Measurements from ENCODE around the gene LRRC8A. TPM values are rescaled to one million over a fixed set of nuclear protein-coding genes. Genes with fewer than 3 reads are reported as not detected.

LRRC8A gene
- total and polyA plus RNA-seq, 2 of the 13 experiments (the other 11 are each of a cell fraction or from before 2014, with no cell fraction given) = 16.1 to 40.6 TPM

DNA sequence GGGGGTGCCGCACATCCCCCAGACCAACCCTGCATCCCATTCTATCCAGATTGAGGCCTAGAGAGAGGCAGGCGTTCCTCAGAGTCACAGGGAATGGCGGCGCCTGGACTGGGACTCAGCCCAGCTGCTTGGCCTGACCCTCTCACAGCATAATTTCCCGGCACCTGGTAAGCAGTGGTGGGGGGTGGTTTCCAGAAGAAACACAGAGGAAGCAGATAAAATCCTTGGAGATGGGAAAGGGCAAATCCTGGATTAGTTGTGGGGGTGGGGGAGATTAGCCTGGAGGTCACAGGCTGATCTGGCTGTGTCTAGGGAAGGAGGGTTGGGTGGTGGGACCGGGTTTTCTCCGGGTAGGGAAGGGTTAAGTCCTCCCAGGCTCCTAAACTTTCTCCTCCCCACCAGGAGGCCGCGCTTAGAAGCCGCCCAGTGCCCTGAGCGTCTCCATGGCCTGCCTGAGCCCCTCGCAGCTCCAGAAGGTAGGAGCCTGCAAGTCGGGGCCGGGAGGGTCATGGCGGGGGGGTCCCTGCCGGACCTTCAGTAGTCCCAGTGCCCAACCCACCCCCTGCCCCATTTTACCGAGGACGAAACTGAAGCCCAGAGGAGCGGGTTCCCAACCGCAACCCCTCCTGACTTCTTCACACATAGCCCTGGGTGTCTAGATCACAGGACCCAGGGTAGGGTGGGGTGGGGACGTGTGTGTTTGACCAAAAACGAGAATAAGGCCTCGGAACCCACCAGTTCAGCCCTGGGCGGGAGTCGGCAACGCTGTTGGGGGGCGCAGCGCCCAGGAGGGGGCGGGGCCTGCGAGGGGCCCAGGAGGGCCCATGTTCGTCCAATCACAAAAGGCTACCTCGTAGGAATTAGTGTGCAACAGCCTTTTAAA is 40.2 kb downstream of the LRRC8A start (continued):
- TF ChIP-seq, protein P1, sequence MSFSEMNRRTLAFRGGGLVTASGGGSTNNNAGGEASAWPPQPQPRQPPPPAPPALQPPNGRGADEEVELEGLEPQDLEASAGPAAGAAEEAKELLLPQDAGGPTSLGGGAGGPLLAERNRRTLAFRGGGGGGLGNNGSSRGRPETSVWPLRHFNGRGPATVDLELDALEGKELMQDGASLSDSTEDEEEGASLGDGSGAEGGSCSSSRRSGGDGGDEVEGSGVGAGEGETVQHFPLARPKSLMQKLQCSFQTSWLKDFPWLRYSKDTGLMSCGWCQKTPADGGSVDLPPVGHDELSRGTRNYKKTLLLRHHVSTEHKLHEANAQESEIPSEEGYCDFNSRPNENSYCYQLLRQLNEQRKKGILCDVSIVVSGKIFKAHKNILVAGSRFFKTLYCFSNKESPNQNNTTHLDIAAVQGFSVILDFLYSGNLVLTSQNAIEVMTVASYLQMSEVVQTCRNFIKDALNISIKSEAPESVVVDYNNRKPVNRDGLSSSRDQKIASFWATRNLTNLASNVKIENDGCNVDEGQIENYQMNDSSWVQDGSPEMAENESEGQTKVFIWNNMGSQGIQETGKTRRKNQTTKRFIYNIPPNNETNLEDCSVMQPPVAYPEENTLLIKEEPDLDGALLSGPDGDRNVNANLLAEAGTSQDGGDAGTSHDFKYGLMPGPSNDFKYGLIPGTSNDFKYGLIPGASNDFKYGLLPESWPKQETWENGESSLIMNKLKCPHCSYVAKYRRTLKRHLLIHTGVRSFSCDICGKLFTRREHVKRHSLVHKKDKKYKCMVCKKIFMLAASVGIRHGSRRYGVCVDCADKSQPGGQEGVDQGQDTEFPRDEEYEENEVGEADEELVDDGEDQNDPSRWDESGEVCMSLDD (CRISPR knock-in tag; IDR thresholded peaks at IDR 0.05; ENCODE audit: borderline replicate concordance) = 0 out of 2 replicates have a peak, but pooled peaks have one; percentile 24
- peak; percentile 39; the same call in 1 of the 2 replicates for TF ChIP-seq ZNF160 (CRISPR knock-in tag; IDR thresholded peaks at IDR 0.05)
- 0 out of 2 replicates have a peak, but pooled peaks have one; percentile 24 for TF ChIP-seq SNAI1 (CRISPR knock-in tag; IDR thresholded peaks at IDR 0.05; ENCODE audit: borderline replicate concordance)
- TF ChIP-seq, protein P2, sequence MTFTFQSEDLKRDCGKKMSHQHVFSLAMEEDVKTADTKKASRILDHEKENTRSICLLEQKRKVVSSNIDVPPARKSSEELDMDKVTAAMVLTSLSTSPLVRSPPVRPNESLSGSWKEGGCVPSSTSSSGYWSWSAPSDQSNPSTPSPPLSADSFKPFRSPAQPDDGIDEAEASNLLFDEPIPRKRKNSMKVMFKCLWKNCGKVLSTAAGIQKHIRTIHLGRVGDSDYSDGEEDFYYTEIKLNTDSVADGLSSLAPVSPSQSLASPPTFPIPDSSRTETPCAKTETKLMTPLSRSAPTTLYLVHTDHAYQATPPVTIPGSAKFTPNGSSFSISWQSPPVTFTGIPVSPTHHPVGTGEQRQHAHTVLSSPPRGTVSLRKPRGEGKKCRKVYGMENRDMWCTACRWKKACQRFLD (CRISPR knock-in tag; IDR thresholded peaks at IDR 0.05; ENCODE audit: borderline replicate concordance) = 0 out of 2 replicates have a peak, but pooled peaks have one; percentile 42
- TF ChIP-seq KLF11 (CRISPR knock-in tag; IDR thresholded peaks at IDR 0.05) = 0 out of 2 replicates have a peak, but pooled peaks have one; percentile 24
- TF ChIP-seq ZNF331 (CRISPR knock-in tag; IDR thresholded peaks at IDR 0.05) = peak; percentile 28; the same call in 1 of the 2 replicates
- TF ChIP-seq POLR2G (IDR thresholded peaks at IDR 0.05; ENCODE audit: low read depth, low read length) = peak; percentile 87
- 0 out of 2 replicates have a peak, but pooled peaks have one; percentile 15 for TF ChIP-seq RAD21 (CRISPR knock-in tag; IDR thresholded peaks at IDR 0.05)
- TF ChIP-seq, protein P3, sequence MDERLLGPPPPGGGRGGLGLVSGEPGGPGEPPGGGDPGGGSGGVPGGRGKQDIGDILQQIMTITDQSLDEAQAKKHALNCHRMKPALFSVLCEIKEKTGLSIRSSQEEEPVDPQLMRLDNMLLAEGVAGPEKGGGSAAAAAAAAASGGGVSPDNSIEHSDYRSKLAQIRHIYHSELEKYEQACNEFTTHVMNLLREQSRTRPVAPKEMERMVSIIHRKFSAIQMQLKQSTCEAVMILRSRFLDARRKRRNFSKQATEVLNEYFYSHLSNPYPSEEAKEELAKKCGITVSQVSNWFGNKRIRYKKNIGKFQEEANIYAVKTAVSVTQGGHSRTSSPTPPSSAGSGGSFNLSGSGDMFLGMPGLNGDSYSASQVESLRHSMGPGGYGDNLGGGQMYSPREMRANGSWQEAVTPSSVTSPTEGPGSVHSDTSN (CRISPR knock-in tag; IDR thresholded peaks at IDR 0.05) = no peak
- peak; percentile 66; the same call in 1 of the 2 replicates for TF ChIP-seq ZBTB7A (CRISPR knock-in tag; IDR thresholded peaks at IDR 0.05)
- TF ChIP-seq ZBTB8A (CRISPR knock-in tag; IDR thresholded peaks at IDR 0.05; ENCODE audit: borderline replicate concordance, low read depth) = peak; percentile 100
- TF ChIP-seq GABPB1 (CRISPR knock-in tag; IDR thresholded peaks at IDR 0.05) = peak; percentile 32; the same call in 1 of the 2 replicates
- TF ChIP-seq MED1 (CRISPR knock-in tag; IDR thresholded peaks at IDR 0.05) = 0 out of 2 replicates have a peak, but pooled peaks have one; percentile 18
- peak; percentile 29 to 67; a peak in 3 of 4 replicates for TF ChIP-seq POLR2A (IDR thresholded peaks at IDR 0.05; ENCODE audit: insufficient read depth in 1 of 2, low read depth in 2 of 2, low read length in 2 of 2)
- TF ChIP-seq ERF (CRISPR knock-in tag; IDR thresholded peaks at IDR 0.05) = 0 out of 2 replicates have a peak, but pooled peaks have one; percentile 46
- TF ChIP-seq, protein P4, sequence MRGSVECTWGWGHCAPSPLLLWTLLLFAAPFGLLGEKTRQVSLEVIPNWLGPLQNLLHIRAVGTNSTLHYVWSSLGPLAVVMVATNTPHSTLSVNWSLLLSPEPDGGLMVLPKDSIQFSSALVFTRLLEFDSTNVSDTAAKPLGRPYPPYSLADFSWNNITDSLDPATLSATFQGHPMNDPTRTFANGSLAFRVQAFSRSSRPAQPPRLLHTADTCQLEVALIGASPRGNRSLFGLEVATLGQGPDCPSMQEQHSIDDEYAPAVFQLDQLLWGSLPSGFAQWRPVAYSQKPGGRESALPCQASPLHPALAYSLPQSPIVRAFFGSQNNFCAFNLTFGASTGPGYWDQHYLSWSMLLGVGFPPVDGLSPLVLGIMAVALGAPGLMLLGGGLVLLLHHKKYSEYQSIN (CRISPR knock-in tag; IDR thresholded peaks at IDR 0.05; ENCODE audit: borderline replicate concordance) = no peak
- TF ChIP-seq TBX2 (CRISPR knock-in tag; IDR thresholded peaks at IDR 0.05; ENCODE audit: borderline replicate concordance) = peak; percentile 24; the same call in 1 of the 2 replicates
- no peak for TF ChIP-seq NONO (IDR thresholded peaks at IDR 0.05)
- TF ChIP-seq NONO (CRISPR knock-in tag; conservative IDR thresholded peaks at IDR 0.05) = 0 out of 2 replicates have a peak, but pooled peaks have one; percentile 51
- TF ChIP-seq BRD4 (CRISPR knock-in tag; IDR thresholded peaks at IDR 0.05) = peak; percentile 59; the same call in 1 of the 2 replicates
- no peak for TF ChIP-seq DNMT1 (CRISPR knock-in tag; IDR thresholded peaks at IDR 0.05)
